Gastrocnemius medialis (tissue), 4 donors: ENCODE measurements around the gene ARFGEF3. TPM values are rescaled to one million over a fixed set of nuclear protein-coding genes. Genes with fewer than 3 reads are reported as not detected.

Experiments used
- ATAC-seq, 2 donors: fragments of 150-250 bp; one replicate each; pipeline ENCODE4 v1.9.1; 2016
- DNase-seq, 2 donors: peaks; one replicate each; pipeline ENCODE4 v3.0.0-alpha.2; 2019
- H3K27ac ChIP-seq, 4 donors: fragments of 200-600 bp; sonication (generic); 1 replicate in 1 of 4; 2 replicates in 3 of 4; pipeline ENCODE4 v1.5.1; 2016 to 2018; ENCODE audit warnings: mild to moderate bottlenecking in 2 of 4, moderate library complexity in 1 of 4
- H3K27me3 ChIP-seq, 3 donors: fragments of 200-600 bp; sonication (generic) in 2 of 3; 1 replicate in 1 of 3; 2 replicates in 2 of 3; pipeline versions ENCODE4 v1.5.1 to v1.6.0; 2016 to 2019; ENCODE audit warnings: mild to moderate bottlenecking in 1 of 3, moderate library complexity in 1 of 3
- H3K36me3 ChIP-seq, 2 donors: fragments of 200-600 bp; sonication (generic) in 1 of 2; one replicate each; pipeline ENCODE4 v1.5.1; 2017 to 2018
- H3K4me1 ChIP-seq, 2 donors: fragments of 200-600 bp; sonication (generic) in 1 of 2; one replicate each; pipeline ENCODE4 v1.5.1; 2016 to 2017; ENCODE audit warnings: mild to moderate bottlenecking in 2 of 2
- H3K4me3 ChIP-seq, 4 donors: fragments of 200-600 bp; sonication (generic) in 3 of 4; 1 replicate in 1 of 4; 2 replicates in 3 of 4; pipeline ENCODE4 v1.5.1; 2016 to 2019; ENCODE audit warnings: mild to moderate bottlenecking in 2 of 4
- H3K9me3 ChIP-seq, 3 donors: fragments of 200-600 bp; sonication (generic) in 2 of 3; 1 replicate in 1 of 3; 2 replicates in 2 of 3; pipeline ENCODE4 v1.5.1; 2016 to 2019
- CTCF ChIP-seq, 5 experiments: fragments of 450-650 bp in 3 of 5; fragments of 200-600 bp in 2 of 5; sonication (generic) in 2 of 5; IDR thresholded peaks in 4 of 5; conservative IDR thresholded peaks in 1 of 5; 1 replicate in 4 of 5; 2 replicates in 1 of 5; pipeline ENCODE4 v1.5.1; 2016 to 2019; ENCODE audit warnings: antibody characterized with exemption in 5 of 5, mild to moderate bottlenecking in 3 of 5, moderate library complexity in 3 of 5
- POLR2A ChIP-seq, 2 donors: fragments of 450-650 bp; IDR thresholded peaks; one replicate each; pipeline ENCODE4 v1.6.1; 2017; ENCODE audit warnings: antibody characterized with exemption in 2 of 2, mild to moderate bottlenecking in 2 of 2, moderate library complexity in 2 of 2
- in situ Hi-C, 4 donors: fragments of 200-750 bp; cut with MboI; loops; one replicate each; pipeline versions ENCODE4 v1.15.0 to v1.8.0; 2017; ENCODE audit warnings: low sequenced_read_pairs in 4 of 4
- intact Hi-C: fragments of 100-400 bp; cut with DNase I; formaldehyde crosslinking; loops from one replicate; pipeline ENCODE4 v1.15.1; 2023; ENCODE audit warnings: low total_unique reads
- total RNA-seq, 4 donors: library from RNA; depleted of rRNA; stranded (reverse); fragments of >200 nt; gene quantifications; one replicate each; pipeline versions ENCODE4 v1.1.0 to v1.2.3, GENCODE V29; 2016

Gene ARFGEF3
- total RNA-seq, 4 donors from 2014 or later, result 0.40 to 0.78 (median 0.52) TPM

GRCh38 chr6:138337076-138337475, 175.3 kb downstream of the ARFGEF3 start:
- no peak for ATAC-seq

GRCh38 chr6:138339024-138339423, 177.3 kb downstream of the ARFGEF3 start:
- DNase-seq (no peak), ATAC-seq (no peak)
- Histone ChIP-seq H3K27me3 (no peaks in the 10 kb centered on the region), H3K9me3 (no peaks in the 10 kb centered on the region), H3K4me3 (no peak overlapping the region), H3K27ac (no peak overlapping the region), H3K36me3 (no peaks in the 10 kb centered on the region), H3K4me1 (no peaks in the 10 kb centered on the region)
- in situ Hi-C loops (no loop called here), intact Hi-C loops (no loop called here)
- TF ChIP-seq POLR2A (IDR thresholded peaks at IDR 0.05) (no peak), CTCF (IDR thresholded peaks at IDR 0.05 in 4 of 5, conservative IDR thresholded peaks at IDR 0.05 in 1 of 5) (no peak)

More at GRCh38 chr6:138337076-138337475, 175.3 kb downstream of the ARFGEF3 start:
- H3K27me3 ChIP-seq, result no peaks in the 10 kb centered on the region
- intact Hi-C loops, result no loop called here
- H3K27ac ChIP-seq, result no peak overlapping the region
- no peaks in the 10 kb centered on the region for H3K36me3 ChIP-seq
- in situ Hi-C loops, result no loop called here
- H3K4me1 ChIP-seq, result no peaks in the 10 kb centered on the region
- no peaks in the 10 kb centered on the region for H3K9me3 ChIP-seq
- no peak for DNase-seq
- no peak for TF ChIP-seq CTCF (IDR thresholded peaks at IDR 0.05 in 4 of 5, conservative IDR thresholded peaks at IDR 0.05 in 1 of 5)
- TF ChIP-seq POLR2A (IDR thresholded peaks at IDR 0.05), result no peak
- no peak overlapping the region for H3K4me3 ChIP-seq

- no peak for TF ChIP-seq CTCF (IDR thresholded peaks at IDR 0.05 in 4 of 5, conservative IDR thresholded peaks at IDR 0.05 in 1 of 5)
- TF ChIP-seq POLR2A (IDR thresholded peaks at IDR 0.05), result no peak
- ATAC-seq (no peak), DNase-seq (no peak)
- Histone ChIP-seq H3K27ac (no peak overlapping the region), H3K9me3 (no peaks in the 10 kb centered on the region), H3K27me3 (no peaks in the 10 kb centered on the region), H3K36me3 (no peaks in the 10 kb centered on the region), H3K4me1 (no peaks in the 10 kb centered on the region), H3K4me3 (no peak overlapping the region)
- intact Hi-C loops (no loop called here), in situ Hi-C loops (no loop called here)
These were observed 179.4 kb downstream of the ARFGEF3 start for GRCh38 chr6:138341176-138341575.

GRCh38 chr6:138343112-138343511, 181.4 kb downstream of the ARFGEF3 start:
- no peaks in the 10 kb centered on the region for H3K9me3 ChIP-seq
- ATAC-seq (no peak), DNase-seq (no peak)
- TF ChIP-seq CTCF (IDR thresholded peaks at IDR 0.05 in 4 of 5, conservative IDR thresholded peaks at IDR 0.05 in 1 of 5), result no peak
- TF ChIP-seq POLR2A (IDR thresholded peaks at IDR 0.05), result no peak
- no peaks in the 10 kb centered on the region for H3K4me1 ChIP-seq
- no peaks in the 10 kb centered on the region for H3K27me3 ChIP-seq
- no peak overlapping the region for H3K4me3 ChIP-seq
- intact Hi-C loops, result no loop called here
- no peak overlapping the region for H3K27ac ChIP-seq
- in situ Hi-C loops, result no loop called here
- no peaks in the 10 kb centered on the region for H3K36me3 ChIP-seq

- Histone ChIP-seq H3K9me3 (no peaks in the 10 kb centered on the region), H3K4me3 (no peak overlapping the region), H3K4me1 (no peaks in the 10 kb centered on the region), H3K27me3 (no peaks in the 10 kb centered on the region), H3K27ac (no peak overlapping the region), H3K36me3 (no peaks in the 10 kb centered on the region)
- in situ Hi-C loops, result no loop called here
- no peak for TF ChIP-seq POLR2A (IDR thresholded peaks at IDR 0.05)
- no peak for TF ChIP-seq CTCF (IDR thresholded peaks at IDR 0.05 in 4 of 5, conservative IDR thresholded peaks at IDR 0.05 in 1 of 5)
- DNase-seq (no peak), ATAC-seq (no peak)
- intact Hi-C loops, result no loop called here
These were observed 184.0 kb downstream of the ARFGEF3 start for GRCh38 chr6:138345565-138346285.
